BJ (cell line): ENCODE data around the gene NKX2-3. TPM values are rescaled to one million over a fixed set of nuclear protein-coding genes. Genes with fewer than 3 reads are reported as not detected.

Source experiments
- CTCF ChIA-PET: fragments of 350-600 bp; formaldehyde crosslinking; extraction: SDS; loops from one replicate; lab custom pipeline; 2021; ENCODE audit warnings: antibody characterized with exemption, inconsistent platforms; lab: Yijun Ruan, JAX
- POLR2A ChIA-PET: fragments of 300-600 bp; sonication (Branson Sonifier 250); formaldehyde crosslinking; extraction: SDS; loops from one replicate; lab custom pipeline; 2021; ENCODE audit warnings: antibody characterized with exemption; lab: Charles Lee
- DNase-seq: peaks from one replicate; pipeline ENCODE4 v3.0.0-alpha.2; 2011; ENCODE audit warnings: low read depth
- H3K27me3 ChIP-seq: 2 replicates; pipeline ENCODE4 v1.6.0; 2011; ENCODE audit warnings: low read length; ENCODE audit not compliant: control insufficient read depth, insufficient read depth
- H3K36me3 ChIP-seq: 2 replicates; pipeline ENCODE4 v1.5.1; 2011; ENCODE audit warnings: low read length; ENCODE audit not compliant: control insufficient read depth, insufficient read depth
- H3K4me3 ChIP-seq: 2 replicates; pipeline ENCODE4 v1.5.1; 2011; ENCODE audit warnings: low read depth, mild to moderate bottlenecking, control low read depth, low read length
- CTCF ChIP-seq: IDR thresholded peaks from 2 replicates; pipeline ENCODE4 v1.5.1; 2011; ENCODE audit warnings: low read depth, mild to moderate bottlenecking, control low read depth, inconsistent platforms, low read length, moderate library complexity; ENCODE audit not compliant: insufficient read depth
- polyA plus RNA-seq: library from polyadenylated mRNA; depleted of rRNA; stranded (reverse); fragments of >200 nt; gene quantifications from 2 replicates; pipeline ENCODE4 v1.2.3, GENCODE V29; 2011

The NKX2-3 gene
- polyA plus RNA-seq, 1 experiment, result not detected

GRCh38 chr10:99534939-99535763, 2.4 kb downstream of the NKX2-3 start:
- Histone ChIP-seq H3K27me3 (peaks cover 89% of the 10 kb centered on the region), H3K36me3 (no peaks in the 10 kb centered on the region), H3K4me3 (no peak overlapping the region)
- POLR2A ChIA-PET, result no interaction called here
- no peak for DNase-seq
- TF ChIP-seq CTCF, result no peak
- CTCF ChIA-PET, result interaction anchor here (0.7 to 1.2 kb wide), 3 partner anchors 25 to 75 kb away, joined by 3 read pairs; no protein-coding TSS in a partner anchor

- TF ChIP-seq CTCF, result no peak
- CTCF ChIA-PET, result interaction anchor here (1.2 kb wide), 1 partner anchor 31 kb away, joined by 3 read pairs; no protein-coding TSS in a partner anchor
- Histone ChIP-seq H3K4me3 (no peak overlapping the region), H3K36me3 (no peaks in the 10 kb centered on the region), H3K27me3 (peaks cover 87% of the 10 kb centered on the region)
- no peak for DNase-seq
- POLR2A ChIA-PET, result no interaction called here
Observed at GRCh38 chr10:99535764-99536337, 3.1 kb downstream of the NKX2-3 start.

GRCh38 chr10:99536338-99537085, 3.8 kb downstream of the NKX2-3 start:
- no peak for DNase-seq
- H3K36me3 ChIP-seq, result no peaks in the 10 kb centered on the region
- no peak for TF ChIP-seq CTCF
- ChIA-PET POLR2A (no interaction called here), CTCF (no interaction called here)
- no peak overlapping the region for H3K4me3 ChIP-seq
- H3K27me3 ChIP-seq, result peaks cover 82% of the 10 kb centered on the region

GRCh38 chr10:99537086-99537988, 4.6 kb downstream of the NKX2-3 start:
- no peak overlapping the region for H3K4me3 ChIP-seq
- TF ChIP-seq CTCF, result no peak
- DNase-seq, result no peak
- peaks cover 73% of the 10 kb centered on the region for H3K27me3 ChIP-seq
- ChIA-PET POLR2A (no interaction called here), CTCF (interaction anchor here (1.6 kb wide), 1 partner anchor 145 kb away, joined by 3 read pairs; no protein-coding TSS in a partner anchor)
- H3K36me3 ChIP-seq, result no peaks in the 10 kb centered on the region
